GM21737 (cell line): ENCODE data around the gene CACNA1S.

ENCODE experiments used
- ATAC-seq: cut with Tn5 transposase; IDR thresholded peaks from one replicate; pipeline ENCODE4 v1.9.1; 2021; ENCODE audit warnings: mild to moderate bottlenecking, moderate library complexity; ENCODE audit not compliant: unreplicated experiment

The CACNA1S gene

GRCh38 chr1:201068976-201069375 lies 43.2 kb downstream of the CACNA1S start:
- no peak for ATAC-seq

- ATAC-seq: no peak
Measured at GRCh38 chr1:201066986-201067385, 45.2 kb downstream of the CACNA1S start.

- ATAC-seq: no peak
Measured at GRCh38 chr1:201065686-201066085, 46.5 kb downstream of the CACNA1S start.

- ATAC-seq: no peak
Measured at GRCh38 chr1:201064806-201065205, 47.4 kb downstream of the CACNA1S start.

GRCh38 chr1:201063145-201063544 lies 49.1 kb downstream of the CACNA1S start:
- no peak for ATAC-seq

- ATAC-seq: no peak
Measured at GRCh38 chr1:201062511-201063091, 49.6 kb downstream of the CACNA1S start.

- no peak for ATAC-seq
Measured at GRCh38 chr1:201061886-201062285, 50.3 kb downstream of the CACNA1S start.

GRCh38 chr1:201061049-201061448 lies 51.2 kb downstream of the CACNA1S start:
- ATAC-seq: no peak

- no peak for ATAC-seq
Measured at GRCh38 chr1:201060586-201060985, 51.6 kb downstream of the CACNA1S start.

- no peak for ATAC-seq
Measured at GRCh38 chr1:201059871-201060555, 52.2 kb downstream of the CACNA1S start.

GRCh38 chr1:201059401-201059800 lies 52.8 kb downstream of the CACNA1S start:
- no peak for ATAC-seq

GRCh38 chr1:201054091-201054543 lies 58.1 kb downstream of the CACNA1S start:
- no peak for ATAC-seq

GRCh38 chr1:201053155-201053860 lies 58.9 kb downstream of the CACNA1S start:
- ATAC-seq: no peak

- ATAC-seq: no peak
Measured at GRCh38 chr1:201051399-201051798, 60.8 kb downstream of the CACNA1S start.

GRCh38 chr1:201050515-201051277 lies 61.5 kb downstream of the CACNA1S start:
- ATAC-seq: no peak

GRCh38 chr1:201049248-201049831 lies 62.9 kb downstream of the CACNA1S start:
- ATAC-seq: no peak

GRCh38 chr1:201048521-201048920 lies 63.7 kb downstream of the CACNA1S start:
- no peak for ATAC-seq

- ATAC-seq: no peak
Measured at GRCh38 chr1:201044119-201044518, 68.1 kb downstream of the CACNA1S start.

GRCh38 chr1:201042779-201043461 lies 69.3 kb downstream of the CACNA1S start:
- ATAC-seq: no peak

- ATAC-seq: no peak
Measured at GRCh38 chr1:201041011-201041410, 71.2 kb downstream of the CACNA1S start.
